ENCODE results near the gene CACNA2D4.

Gene CACNA2D4

DNA sequence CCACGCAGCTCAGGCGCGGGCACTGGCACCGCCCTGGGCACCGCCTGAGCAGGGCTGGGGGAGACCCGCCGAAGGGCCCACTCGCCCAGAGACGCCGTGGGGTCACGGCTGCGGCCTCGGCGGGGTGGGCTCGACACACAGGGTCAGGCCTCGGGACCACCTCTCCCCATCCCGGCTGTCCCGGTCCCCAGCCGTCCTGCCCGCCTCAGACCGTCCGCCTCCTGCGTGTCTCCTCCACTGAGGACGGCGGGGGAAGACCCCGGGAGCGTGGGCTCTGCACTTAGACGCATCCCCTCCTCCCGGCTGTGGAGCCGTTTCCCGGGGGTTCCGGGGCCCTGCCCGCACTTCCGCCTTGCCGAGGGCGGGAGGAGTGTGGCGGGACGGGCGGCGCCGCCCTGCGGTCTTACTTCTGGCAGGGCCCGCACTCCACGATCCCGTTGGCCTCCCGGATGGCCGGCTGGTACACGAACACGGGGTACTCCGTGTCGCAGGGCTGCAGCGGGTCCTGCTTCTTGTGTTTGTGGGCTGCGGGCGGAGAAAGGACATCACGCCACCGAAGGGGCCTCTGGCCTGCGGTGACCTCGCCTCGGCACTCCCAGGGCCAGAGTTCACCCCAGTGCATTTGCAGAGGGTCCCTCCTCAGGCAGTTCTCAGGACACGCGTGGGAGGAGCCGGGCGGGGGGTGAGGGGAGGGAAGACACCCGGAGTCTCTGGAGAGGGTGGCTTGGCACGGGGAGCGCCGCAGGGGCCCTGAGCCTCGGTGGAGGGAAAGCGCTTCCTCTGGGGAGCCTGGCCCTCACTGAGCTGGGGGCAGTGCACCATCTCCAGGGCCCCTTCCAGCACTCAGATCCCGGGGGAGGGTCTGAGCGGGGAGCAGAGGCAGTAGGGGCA lies 121.2 kb downstream of the CACNA2D4 start:
- DNase-seq, result peak; percentile 57

DNA sequence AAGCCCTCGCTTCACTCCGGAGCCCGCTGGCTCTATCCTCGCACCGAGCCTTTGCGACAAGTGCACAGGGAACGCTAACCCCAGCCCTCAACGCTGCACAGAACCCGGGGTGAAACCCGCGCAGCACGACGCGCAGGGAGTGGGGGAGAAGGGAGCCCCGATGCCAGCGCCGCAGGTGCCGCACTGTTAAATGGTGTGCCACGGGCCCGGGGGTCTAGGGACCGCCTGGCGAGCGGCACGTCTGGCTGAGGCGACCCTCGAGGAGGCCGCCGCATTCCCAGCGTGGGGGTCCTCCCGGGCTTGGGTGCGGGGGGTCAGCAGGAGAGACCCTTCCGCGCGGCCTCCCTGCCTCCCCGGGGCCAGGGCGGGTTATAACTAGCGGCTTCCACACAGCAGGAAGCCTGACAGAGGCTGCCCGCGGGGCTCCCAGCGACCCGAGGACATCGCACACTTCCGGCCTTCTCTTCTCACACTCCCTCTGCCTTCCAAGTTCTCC lies 121.9 kb downstream of the CACNA2D4 start:
- peak; percentile 46 for DNase-seq

DNA sequence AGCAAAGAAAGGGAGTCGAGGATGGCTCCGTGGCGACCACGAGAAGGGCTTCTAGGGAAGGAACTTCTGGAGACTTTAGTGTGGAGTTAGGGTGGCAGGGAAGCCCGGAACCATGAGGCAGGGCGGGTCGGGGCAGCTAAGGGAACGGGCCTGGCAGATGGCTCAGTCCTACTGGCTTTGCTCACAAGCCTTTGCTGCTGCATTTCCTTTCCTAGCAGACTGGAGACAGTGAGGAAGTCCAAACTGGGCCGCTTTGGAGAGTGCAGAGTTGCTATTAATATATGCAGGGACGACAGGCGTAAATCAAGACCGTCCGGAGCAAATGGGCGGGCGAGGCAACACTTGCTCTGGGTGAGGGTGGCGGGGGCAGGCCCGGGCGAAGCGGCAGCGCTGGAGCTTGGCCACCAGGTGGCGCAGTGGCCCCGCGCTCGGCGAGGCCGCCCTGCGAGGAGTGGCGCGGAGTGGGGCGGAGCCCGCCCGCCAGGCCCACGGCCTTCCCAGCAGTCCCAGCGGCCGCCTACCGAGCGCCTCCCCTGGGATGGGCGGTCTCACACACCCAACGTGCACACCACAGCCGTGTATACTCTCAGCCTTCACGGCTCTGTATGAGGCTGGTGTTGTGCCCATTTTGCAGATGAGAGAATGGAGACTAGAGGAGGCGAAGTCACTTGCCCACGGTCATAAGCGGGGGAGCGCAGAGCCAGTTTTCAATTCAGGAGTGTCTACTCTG lies 122.5 kb downstream of the CACNA2D4 start:
- DNase-seq, result peak; percentile 94

DNA sequence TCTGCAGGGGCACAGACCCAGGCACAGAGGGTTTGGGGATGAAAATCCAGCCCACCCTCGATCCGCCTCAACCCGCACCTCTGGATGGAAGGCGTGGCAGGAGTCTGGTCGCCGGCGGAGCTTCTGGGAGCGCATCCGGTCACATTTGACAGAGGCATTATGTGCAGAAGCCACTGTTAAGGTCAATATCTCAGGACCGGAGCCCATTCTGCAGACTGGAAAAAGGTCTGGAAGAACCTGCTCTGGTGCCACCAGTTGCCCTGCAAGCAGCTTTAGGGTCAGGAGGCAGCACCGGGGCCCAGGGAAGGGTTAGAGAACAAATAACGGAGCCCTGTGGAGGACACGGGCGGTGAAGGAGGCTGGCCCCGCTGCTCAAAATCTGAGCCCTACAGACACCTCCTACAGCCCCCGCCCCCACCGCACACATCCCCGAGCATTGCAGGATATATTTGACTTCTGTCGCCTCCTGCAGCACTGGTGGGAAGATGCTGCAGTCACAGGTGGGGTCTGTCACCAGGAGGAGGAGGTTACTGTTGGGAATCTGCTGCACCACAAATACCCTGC lies 123.1 kb downstream of the CACNA2D4 start:
- DNase-seq, result no peak

DNA sequence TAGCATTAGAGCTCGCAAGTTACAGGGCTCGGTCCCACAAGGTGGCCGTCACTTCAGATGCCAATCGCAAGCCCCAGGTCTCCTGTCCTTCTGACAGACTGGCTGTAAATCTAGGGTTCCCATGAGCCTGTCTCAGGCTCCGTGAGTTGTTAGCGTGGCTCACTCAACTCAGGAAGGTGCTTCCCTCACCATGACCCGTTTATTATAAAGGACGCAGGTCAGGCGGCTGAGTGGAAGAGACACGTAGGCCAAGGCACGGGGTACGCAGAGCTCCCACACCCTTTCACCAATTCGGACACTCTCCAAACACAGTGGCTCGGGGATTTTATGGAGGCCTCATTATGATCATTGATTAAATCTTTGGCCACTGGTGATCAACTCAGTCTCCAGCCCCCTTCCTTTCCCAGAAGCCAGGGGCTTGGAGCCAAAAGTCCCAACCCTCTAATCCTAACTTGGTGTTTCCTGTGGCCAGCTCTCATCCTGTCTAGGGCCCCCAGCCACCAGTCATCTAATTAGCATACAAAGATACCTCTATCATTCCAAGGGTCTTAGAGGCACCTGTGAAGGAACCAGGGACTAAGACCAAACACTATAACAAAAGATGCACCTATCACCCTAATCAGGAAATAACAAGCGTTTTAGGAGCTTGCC lies 123.9 kb downstream of the CACNA2D4 start:
- DNase-seq, result no peak

DNA sequence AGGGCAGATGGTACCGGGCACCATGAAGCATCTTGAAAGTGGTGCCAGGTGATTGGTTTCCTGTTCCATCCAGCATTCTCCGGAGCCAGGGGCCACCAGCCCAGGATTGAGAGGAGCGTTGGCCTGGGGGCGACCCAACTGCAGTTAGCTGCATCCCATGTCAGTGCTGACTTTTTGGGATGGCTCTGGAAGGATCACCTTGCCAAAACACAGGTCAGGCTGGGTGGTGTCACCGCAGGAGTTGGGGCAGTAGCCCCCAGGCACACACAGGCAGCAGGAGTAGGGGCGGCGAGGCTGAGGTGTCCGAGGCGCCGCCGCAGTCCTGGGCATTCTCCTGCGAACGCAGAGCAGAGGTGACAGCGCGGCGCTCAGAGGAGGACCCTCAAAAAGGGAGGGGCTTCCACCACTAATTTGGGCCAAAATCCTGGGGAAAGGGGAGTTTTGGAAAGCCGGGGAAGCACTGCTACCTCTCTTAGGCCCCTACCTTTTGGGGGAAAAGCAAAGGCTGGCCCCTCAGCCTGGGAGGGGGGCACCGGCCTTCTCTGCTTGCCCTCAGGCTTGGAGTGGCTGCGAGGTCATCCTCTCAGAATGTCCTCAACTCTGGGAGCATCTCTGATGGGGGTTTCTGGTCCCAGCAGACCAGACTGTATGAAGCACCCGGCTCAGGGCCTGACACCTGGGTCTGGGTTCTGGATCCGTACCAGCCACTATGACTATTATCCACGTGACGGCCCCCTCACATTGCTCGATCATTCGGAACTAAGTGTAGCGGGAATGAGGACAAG lies 124.8 kb downstream of the CACNA2D4 start:
- no peak for DNase-seq

DNA sequence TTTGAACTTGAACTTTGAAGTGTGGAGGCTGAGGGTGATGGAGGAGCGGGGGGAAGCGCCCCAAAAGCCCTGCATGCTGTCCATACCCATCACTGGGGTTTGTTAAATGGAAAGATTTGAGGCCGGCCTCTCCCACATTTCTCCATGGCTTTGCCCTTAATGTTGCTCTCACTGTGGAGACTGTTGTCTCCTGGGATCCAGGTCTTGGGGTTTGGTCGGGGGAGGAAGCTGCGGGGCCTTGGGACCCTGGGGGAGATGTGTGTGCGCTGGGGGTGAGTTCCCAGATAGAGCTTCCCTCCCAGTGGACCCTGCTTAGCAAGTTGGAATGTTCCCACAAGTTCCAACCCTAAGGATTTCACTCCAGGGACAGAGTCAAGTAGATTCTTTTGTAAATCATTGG lies 126.0 kb downstream of the CACNA2D4 start:
- DNase-seq, result no peak

DNA sequence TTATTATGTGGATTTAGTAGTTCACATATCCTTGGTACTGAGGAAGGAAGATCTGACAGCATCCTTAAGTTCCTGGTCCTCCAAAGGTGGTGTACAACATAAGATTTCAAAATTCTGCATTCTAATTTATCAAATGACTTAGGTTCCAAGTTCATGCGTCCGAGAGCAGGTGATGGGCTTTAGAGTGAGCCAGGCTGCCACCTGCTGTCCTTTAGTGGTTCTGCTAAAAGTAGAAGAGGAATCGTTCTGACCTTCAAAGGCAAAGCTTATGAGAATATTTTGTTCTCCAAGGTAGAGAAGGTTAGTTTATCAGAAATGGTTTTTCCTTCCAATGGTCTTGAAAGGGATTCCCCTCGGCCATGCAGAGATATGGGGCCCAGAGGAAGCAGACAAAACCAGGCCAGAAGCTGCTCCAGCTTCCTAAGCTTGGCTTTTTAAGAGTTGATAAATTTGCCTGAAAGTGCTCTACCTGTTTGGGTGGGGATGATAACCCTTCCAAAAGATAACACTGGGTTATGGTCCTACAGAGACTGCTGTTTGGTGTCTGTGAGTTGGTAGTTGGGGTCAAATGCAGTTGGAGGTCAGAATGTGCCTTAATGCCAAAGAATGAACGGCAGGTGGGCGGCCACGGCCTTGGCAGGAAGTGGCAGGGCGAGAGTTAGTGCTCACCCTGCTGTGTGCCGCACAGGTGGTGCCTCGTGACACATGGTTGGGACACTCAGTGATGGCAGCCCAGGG lies 127.2 kb downstream of the CACNA2D4 start:
- peak; percentile 66 for DNase-seq

DNA sequence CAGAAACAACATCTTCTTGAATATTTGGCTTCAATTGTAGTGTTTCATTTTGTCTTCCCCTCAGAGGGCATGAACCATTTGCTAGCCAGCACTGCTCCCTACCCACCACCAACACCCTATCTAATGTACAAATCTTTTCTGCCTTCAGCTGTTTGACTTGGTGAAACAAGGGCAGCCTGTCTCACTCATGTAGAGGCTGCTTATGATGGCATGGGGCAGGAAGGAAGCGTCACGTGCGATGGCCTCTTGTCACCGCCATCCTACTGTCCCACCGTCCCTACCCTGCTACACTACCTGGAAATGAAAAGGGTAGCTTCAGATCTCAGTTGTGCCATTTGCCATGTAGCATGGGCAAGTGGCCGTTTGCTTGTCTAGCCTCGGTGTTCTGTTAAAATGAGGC lies 128.0 kb downstream of the CACNA2D4 start:
- no peak for DNase-seq

DNA sequence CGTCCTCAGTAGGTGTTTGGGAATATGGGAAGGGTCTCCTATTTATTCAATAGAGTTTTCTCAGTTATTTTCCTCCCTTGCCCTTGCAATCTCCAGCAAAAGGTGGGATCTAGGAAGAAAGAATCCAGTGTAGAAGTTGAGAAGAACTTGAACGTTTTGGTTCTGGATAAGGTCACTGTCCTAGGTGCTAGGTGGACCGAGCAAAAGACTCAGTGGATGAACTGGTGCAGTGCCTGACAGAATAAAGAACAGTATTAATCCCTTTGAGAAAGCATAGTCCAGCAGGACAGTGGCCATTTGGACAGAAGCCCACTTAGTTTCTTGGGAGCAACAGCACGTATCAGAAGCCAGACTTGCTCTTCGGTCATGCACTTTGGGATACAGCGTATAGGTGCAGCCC lies 130.7 kb downstream of the CACNA2D4 start:
- DNase-seq, result no peak

DNA sequence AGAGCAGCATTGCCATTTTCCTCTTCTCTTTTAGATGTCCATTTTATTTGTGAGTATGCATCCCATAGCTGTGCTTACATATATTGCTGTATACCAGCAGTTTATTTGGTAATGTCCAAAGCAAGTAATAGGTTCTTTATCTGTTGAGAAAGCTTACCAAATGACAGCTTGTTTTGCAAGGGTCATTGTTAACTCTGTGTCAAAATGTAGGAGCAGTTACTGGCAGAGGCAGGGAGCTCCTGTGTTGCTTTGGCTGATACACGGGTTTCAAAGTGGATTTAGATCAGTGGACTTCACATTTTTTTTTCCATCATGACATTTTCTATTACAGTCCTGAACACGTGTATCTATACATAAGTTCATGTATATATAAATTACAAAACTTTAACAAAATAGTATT lies 136.2 kb downstream of the CACNA2D4 start:
- no peak for DNase-seq

DNA sequence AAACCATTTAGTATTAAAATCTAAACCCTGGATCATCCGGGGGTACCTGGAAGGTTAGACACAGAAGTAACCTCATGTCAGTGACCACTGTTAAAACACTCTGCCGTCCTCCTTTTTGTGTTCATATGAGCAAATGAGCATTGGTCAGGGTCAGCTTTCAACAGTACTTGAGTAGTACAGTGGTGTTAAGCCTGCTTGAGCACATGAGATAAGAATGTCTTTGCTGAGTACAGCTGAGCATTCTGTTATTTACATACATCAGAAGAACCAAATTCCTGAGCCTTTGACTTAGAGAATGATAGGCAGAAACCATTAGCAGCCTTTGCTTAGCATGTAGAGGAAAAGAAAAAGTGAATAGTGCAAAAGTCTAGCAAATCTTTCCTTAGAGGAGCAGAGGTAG lies 136.7 kb downstream of the CACNA2D4 start:
- no peak for DNase-seq

DNA sequence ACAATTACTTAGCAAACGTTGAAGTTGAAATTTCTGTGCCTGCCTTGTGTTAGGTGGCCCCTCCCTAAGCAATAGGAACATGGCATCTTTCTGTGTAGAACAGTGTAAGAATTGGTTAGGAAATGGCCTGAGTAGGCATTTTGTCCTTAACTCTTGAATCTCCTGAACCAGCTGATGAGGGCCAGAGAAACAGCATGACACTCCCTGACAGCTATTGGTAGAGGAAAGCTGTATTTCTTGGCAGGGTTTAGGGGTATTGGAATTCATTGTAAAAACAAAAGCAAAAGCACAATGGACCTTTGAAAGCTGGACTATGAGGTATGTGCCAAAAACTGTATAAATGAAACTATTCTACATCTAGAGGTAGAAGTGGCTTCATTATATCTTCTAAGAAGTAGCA lies 138.7 kb downstream of the CACNA2D4 start:
- DNase-seq, result no peak

DNA sequence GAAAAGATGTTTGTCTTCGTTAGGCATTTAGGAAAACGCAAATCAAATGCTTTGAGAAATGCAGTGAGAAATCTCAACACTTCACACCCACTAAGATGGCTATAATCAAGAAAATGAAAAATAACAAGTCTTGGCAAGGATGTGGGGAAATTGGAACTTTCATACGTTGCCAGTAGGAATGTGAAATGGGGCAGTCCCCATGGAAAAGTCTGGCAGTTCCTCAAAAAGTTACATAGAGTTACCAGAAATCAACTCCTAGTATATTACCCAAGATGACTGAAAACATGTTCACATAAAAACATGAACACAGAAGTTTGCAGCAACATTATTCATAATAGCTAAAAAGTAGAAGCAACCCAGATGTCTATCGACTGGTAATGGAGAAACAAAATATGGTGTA lies 139.5 kb downstream of the CACNA2D4 start:
- DNase-seq, result no peak

DNA sequence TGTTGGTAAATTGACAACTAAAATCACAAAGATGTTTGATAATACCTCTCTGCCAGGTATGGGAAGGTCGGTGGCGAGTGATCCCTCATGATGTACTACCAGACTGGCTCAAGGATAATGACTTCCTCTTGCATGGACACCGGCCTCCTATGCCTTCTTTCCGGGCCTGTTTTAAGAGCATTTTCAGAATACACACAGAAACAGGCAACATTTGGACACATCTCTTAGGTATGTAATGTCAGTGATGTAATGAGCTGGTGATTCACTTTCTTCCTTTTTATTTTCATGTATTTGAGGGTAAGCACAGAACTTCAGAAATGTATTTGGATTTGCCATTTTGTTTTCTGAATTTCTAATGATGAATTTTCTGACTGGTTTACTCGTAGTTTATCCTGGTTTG lies 140.7 kb downstream of the CACNA2D4 start:
- DNase-seq, result no peak

DNA sequence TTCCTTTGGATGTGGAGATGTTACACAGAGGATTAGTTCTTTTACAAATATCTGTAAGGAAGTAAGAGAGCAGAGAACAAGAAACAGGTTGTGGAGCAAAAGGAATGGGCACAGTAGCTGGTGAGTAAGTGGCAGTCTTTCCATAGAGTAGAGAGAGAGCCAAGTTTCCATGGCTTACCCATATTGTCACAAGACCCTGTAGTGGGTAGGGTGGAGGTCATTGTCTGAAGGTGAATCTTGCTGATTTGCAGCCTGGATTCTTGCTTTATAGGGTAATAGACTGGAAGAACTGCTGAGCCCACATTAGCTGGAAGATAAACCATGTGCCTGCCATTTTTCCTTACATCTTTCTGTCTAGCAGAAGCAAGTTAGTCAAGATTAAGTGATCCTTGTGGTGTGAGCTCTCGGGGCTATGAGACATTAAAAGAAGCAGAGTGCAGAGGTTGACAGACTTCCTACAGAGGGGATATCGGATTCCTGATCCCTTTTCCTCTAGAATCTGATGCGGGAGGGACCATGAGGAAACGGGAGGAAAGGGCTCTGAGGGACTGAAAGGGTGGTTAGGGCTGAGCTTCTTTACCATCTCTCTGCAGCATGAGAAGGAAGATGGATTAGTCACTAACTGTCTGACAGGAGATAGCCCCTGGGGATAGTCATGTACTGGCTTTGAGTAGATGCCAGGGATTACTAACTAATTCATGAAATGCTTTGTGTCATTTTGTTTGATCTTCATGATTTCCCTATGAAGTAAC lies 142.1 kb downstream of the CACNA2D4 start:
- no peak for DNase-seq

DNA sequence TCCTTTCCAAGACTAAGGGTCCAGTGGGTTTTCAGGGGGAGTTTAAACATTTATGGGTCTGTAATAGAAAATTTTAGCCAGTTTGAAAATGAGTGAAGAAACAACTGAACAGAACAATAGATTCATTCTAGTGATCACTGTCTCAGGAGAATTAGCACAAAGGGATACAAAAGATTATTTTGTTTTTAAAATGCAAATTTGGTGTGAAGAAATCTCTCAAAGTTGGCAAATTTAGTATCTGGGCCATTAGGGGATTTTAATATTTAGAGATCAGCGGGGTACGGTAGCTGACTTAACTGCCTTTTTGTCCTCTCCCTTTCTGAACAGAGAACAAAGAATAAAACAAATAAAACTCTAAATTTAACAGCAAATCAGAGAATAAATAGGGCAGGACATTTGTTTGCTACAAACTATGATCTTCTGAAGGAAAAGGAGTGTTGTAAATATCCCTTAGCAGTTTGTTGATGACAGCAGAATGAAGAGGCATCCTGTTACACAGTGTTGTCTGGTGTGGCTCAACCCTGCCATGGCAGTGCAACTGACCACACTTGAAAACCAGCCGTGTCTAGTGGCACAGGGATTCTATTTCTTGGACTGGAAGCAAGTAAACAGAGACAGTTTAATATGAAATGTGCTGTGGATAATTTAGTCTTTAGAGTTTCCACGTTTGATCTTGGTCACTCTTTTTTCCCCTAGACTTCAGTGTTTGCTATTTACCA lies 144.4 kb downstream of the CACNA2D4 start:
- no peak for DNase-seq

DNA sequence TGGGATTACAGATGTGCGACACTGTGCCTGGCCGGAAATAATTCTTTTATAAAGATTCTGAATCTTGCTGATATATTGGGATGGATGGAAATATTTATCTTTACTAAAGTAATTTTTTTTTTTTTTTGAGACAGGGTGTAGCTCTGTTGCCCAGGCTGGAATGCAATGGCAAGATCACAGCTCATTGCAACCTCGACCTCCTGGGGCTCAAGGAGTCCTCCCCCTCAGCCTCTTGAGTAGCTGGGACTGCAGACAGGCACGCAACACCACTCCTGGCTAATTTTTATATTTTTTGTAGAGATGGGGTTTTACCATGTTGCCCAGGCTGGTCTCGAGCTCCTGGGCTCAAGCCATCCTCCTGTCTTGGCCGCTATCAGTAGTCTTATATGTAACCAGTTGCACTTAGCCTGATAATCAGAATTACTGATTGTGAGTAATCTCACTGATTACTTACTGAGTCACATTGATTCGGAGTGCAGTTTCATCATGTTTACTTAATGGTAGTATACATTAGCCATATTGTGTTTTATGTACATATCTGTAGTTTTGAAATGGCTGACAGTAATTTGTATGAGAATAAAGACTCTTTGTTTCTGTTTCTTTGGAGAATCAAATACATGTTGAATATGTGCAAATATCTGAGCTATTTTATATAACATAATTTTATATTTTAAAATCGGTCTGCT lies 148.5 kb downstream of the CACNA2D4 start:
- DNase-seq, result no peak

DNA sequence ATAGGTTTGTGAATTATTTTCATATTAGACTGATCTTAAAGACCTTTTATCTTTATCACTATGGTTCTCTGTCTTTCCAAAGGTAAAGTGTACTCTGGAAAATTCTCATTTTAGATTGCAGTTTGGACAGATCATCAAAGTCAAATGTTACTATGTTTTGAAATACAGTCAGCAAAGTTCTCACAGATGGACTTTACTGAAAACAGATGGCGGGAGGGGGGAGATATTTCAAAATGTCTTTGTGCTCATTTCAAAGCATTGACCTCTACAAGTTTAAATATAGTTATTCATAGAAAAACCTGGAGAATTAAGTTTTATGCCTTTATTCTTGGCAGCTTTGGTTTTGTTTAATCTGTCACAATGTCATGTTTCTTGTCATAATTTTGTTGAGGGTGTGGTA lies 149.8 kb downstream of the CACNA2D4 start:
- no peak for DNase-seq

Data from activated CD8-positive, alpha-beta memory T cell treated with anti-CD3 and anti-CD28 coated beads, Interleukin-2, amount 50 U/mL, for 4 hours (primary cell).